HCT116 (cell line): ENCODE results near the gene NFXL1. TPM values are rescaled to one million over a fixed set of nuclear protein-coding genes. Genes with fewer than 3 reads are reported as not detected.

Experiments used
- ATAC-seq: fragments of 200-7000 bp; cut with Tn5 transposase; 2 replicates; pipeline ENCODE4 v1.9.1; 2020; ENCODE audit warnings: mild to moderate bottlenecking, moderate library complexity
- BruUV-seq: library from RNA; stranded (reverse); fragments of 400-500 nt; replicated peaks from 2 replicates; lab custom pipeline; 2021; lab: Mats Ljungman, UMichigan
- CTCF ChIA-PET: fragments of 300-600 bp; sonication (Branson Sonifier 250); formaldehyde crosslinking; loops from one replicate; lab custom pipeline; 2021; ENCODE audit warnings: antibody characterized with exemption; lab: Charles Lee
- POLR2A ChIA-PET: fragments of 300-600, 350-600 bp; sonication (Branson Sonifier 250); formaldehyde crosslinking; loops from one replicate; lab custom pipeline; 2021; ENCODE audit warnings: antibody characterized with exemption; lab: Charles Lee
- RAD21 ChIA-PET, 2 experiments: fragments of 300-600 bp; sonication (Branson Sonifier 250); formaldehyde crosslinking; loops; one replicate each; lab custom pipeline; 2023; ENCODE audit warnings: low total read pairs in 2 of 2; ENCODE audit not compliant: uncharacterized antibody in 2 of 2, unreplicated experiment in 2 of 2, low non-redundant PET in 1 of 2; lab: Charles Lee
- DNase-seq: peaks from one replicate; pipeline ENCODE4 v3.0.0-alpha.2; 2010; ENCODE audit warnings: low read depth, low spot score
- H2AFZ ChIP-seq: fragments of 200-600 bp; shearing (Covaris generic), sonication (generic); 2 replicates; pipeline ENCODE4 v1.6.1; 2017; ENCODE audit warnings: low read depth, mixed run types, mixed read lengths, antibody characterized with exemption, low read length; ENCODE audit not compliant: poor library complexity, severe bottlenecking
- H3K27ac ChIP-seq: 2 replicates; pipeline ENCODE4 v1.5.1; 2012; ENCODE audit warnings: low read depth, low read length
- H3K27me3 ChIP-seq: fragments of 200-600 bp; sonication (generic); 2 replicates; pipeline ENCODE4 v1.6.1; 2016; ENCODE audit warnings: mixed run types, low read length, mixed read lengths; ENCODE audit not compliant: insufficient read depth
- H3K36me3 ChIP-seq, 2 experiments: fragments of 200-500 bp in 1 of 2; fragments of 200-600 bp in 1 of 2; sonication (Bioruptor generic) in 1 of 2; sonication (generic) in 1 of 2; 2 replicates each; pipeline versions ENCODE4 v1.5.1 to v1.6.1; 2014 to 2016; ENCODE audit warnings: low read length in 2 of 2, inconsistent platforms in 1 of 2, mixed read lengths in 1 of 2, mixed run types in 1 of 2; ENCODE audit not compliant: insufficient read depth in 2 of 2, control insufficient read depth in 1 of 2
- H3K4me1 ChIP-seq, 2 experiments: fragments of 200-600 bp in 1 of 2; sonication (generic) in 1 of 2; 2 replicates each; pipeline versions ENCODE4 v1.5.1 to v1.6.1; 2012 to 2017; ENCODE audit warnings: low read length in 2 of 2, inconsistent platforms in 1 of 2, mild to moderate bottlenecking in 1 of 2, mixed read lengths in 1 of 2, mixed run types in 1 of 2, moderate library complexity in 1 of 2; ENCODE audit not compliant: insufficient read depth in 2 of 2, control insufficient read depth in 1 of 2
- H3K4me2 ChIP-seq: fragments of 200-600 bp; sonication (generic); 2 replicates; pipeline ENCODE4 v1.6.1; 2017; ENCODE audit warnings: mixed run types, low read length, mixed read lengths
- H3K4me3 ChIP-seq, 2 experiments: fragments of 200-600 bp in 1 of 2; sonication (generic) in 1 of 2; replicated peaks in 1 of 2; 2 replicates each; pipeline ENCODE4 v1.5.1; 2011 to 2016; ENCODE audit warnings: low read length in 2 of 2, control low read depth in 1 of 2, low read depth in 1 of 2, mild to moderate bottlenecking in 1 of 2, mixed read lengths in 1 of 2, mixed run types in 1 of 2
- H3K79me2 ChIP-seq: fragments of 200-600 bp; sonication (generic); 2 replicates; pipeline ENCODE4 v1.6.1; 2017; ENCODE audit warnings: mild to moderate bottlenecking, mixed run types, low read length, moderate library complexity, mixed read lengths; ENCODE audit not compliant: insufficient read depth
- H3K9ac ChIP-seq: fragments of 200-600 bp; sonication (generic); 2 replicates; pipeline ENCODE4 v1.6.1; 2016; ENCODE audit warnings: low read length, mixed read lengths
- H3K9me2 ChIP-seq: fragments of 200-600 bp; sonication (generic), shearing (Covaris generic); 2 replicates; pipeline ENCODE4 v1.6.1; 2017; ENCODE audit warnings: mixed run types, mild to moderate bottlenecking, moderate library complexity; ENCODE audit not compliant: insufficient read depth
- H3K9me3 ChIP-seq, 2 experiments: fragments of 200-500 bp in 1 of 2; fragments of 200-600 bp in 1 of 2; sonication (Bioruptor generic) in 1 of 2; sonication (generic) in 1 of 2; 2 replicates each; pipeline ENCODE4 v1.6.1; 2014 to 2017; ENCODE audit warnings: low read length in 2 of 2, mixed read lengths in 2 of 2, inconsistent platforms in 1 of 2, low read depth in 1 of 2, mild to moderate bottlenecking in 1 of 2, mixed run types in 1 of 2, moderate library complexity in 1 of 2; ENCODE audit not compliant: control insufficient read depth in 1 of 2, insufficient read depth in 1 of 2
- H4K20me1 ChIP-seq: fragments of 200-600 bp; sonication (generic), shearing (Covaris generic); 2 replicates; pipeline ENCODE4 v1.6.1; 2017; ENCODE audit warnings: mixed run types, mild to moderate bottlenecking, moderate library complexity; ENCODE audit not compliant: insufficient read depth
- CTCF ChIP-seq, 3 experiments: fragments of 200-600 bp in 1 of 3; sonication (generic) in 1 of 3; IDR thresholded peaks in 2 of 3; conservative IDR thresholded peaks in 1 of 3; 2 replicates each; pipeline ENCODE4 v1.5.1; 2012 to 2017; ENCODE audit warnings: low read depth in 2 of 3, low read length in 2 of 3, antibody characterized with exemption in 1 of 3, borderline replicate concordance in 1 of 3, control low read depth in 1 of 3, mild to moderate bottlenecking in 1 of 3, mixed read lengths in 1 of 3, mixed run types in 1 of 3, moderate library complexity in 1 of 3; ENCODE audit not compliant: insufficient read depth in 1 of 3
- EGR1 ChIP-seq: IDR thresholded peaks from 2 replicates; pipeline ENCODE4 v1.6.1; 2012; ENCODE audit warnings: low read depth
- EZH2 ChIP-seq: fragments of 200-600 bp; sonication (generic); IDR thresholded peaks from 2 replicates; pipeline ENCODE4 v1.6.1; 2017; ENCODE audit warnings: antibody characterized with exemption, mixed run types
- JUND ChIP-seq: IDR thresholded peaks from 2 replicates; pipeline ENCODE4 v1.6.1; 2012
- POLR2A ChIP-seq: IDR thresholded peaks from 2 replicates; pipeline ENCODE4 v1.7.0; 2011; ENCODE audit warnings: borderline replicate concordance; ENCODE audit not compliant: insufficient read depth, insufficient read length; ENCODE audit errors: extremely low read depth
- SIN3A ChIP-seq: IDR thresholded peaks from 2 replicates; pipeline ENCODE4 v1.6.1; 2012; ENCODE audit warnings: low read depth
- SRF ChIP-seq: IDR thresholded peaks from 2 replicates; pipeline ENCODE4 v1.6.1; 2012; ENCODE audit warnings: low read depth
- TCF7L2 ChIP-seq: IDR thresholded peaks from 2 replicates; pipeline ENCODE4 v1.7.0; 2011; ENCODE audit warnings: borderline replicate concordance, inconsistent platforms; ENCODE audit not compliant: insufficient read depth, insufficient read length; ENCODE audit errors: extremely low read depth
- YY1 ChIP-seq: IDR thresholded peaks from 2 replicates; pipeline ENCODE4 v1.6.1; 2011; ENCODE audit warnings: low read length, low read depth, moderate library complexity, mild to moderate bottlenecking; ENCODE audit not compliant: insufficient replicate concordance; ENCODE audit errors: extremely low read depth
- intact Hi-C: fragments of 100-400 bp; cut with micrococcal nuclease; formaldehyde crosslinking; loops from 2 replicates; pipeline ENCODE4 v1.10.0; 2022
- total RNA-seq: library from RNA; stranded (reverse); gene quantifications from one replicate; pipeline ENCODE4 v1.2.1, GENCODE V29; 2021; ENCODE audit not compliant: unreplicated experiment
- TF ChIP-seq, protein P1 (sequence below): IDR thresholded peaks from 2 replicates; pipeline ENCODE4 v1.6.1; 2012
- TF ChIP-seq, protein P2 (sequence below): IDR thresholded peaks from 2 replicates; pipeline ENCODE4 v1.6.1; 2012; ENCODE audit warnings: low read depth
- TF ChIP-seq, protein P3 (sequence below): IDR thresholded peaks from 2 replicates; pipeline ENCODE4 v1.6.1; 2012

NFXL1 gene
- total RNA-seq, 1 experiment from 2014 or later: 26.8 TPM

GRCh38 chr4:47929682-47930201 is 15.4 kb upstream of the NFXL1 start:
- POLR2A ChIA-PET: no interaction called here
- no peak for DNase-seq

More at GRCh38 chr4:47929682-47930201, 15.4 kb upstream of the NFXL1 start:
- Histone ChIP-seq H3K9ac (no peak overlapping the region), H3K36me3 (no peaks in the 10 kb centered on the region), H3K27ac (no peak overlapping the region), H3K4me3 (no peak overlapping the region), H3K79me2 (no peaks in the 10 kb centered on the region), H3K27me3 (no peaks in the 10 kb centered on the region)
- CTCF ChIA-PET: no interaction called here
- RAD21 ChIA-PET: no interaction called here
- TF ChIP-seq EGR1 (no peak), JUND (no peak), SIN3A (no peak), EZH2 (no peak), POLR2A (no peak), SRF (no peak), YY1 (no peak), TCF7L2 (no peak), CTCF (IDR thresholded peaks at IDR 0.05 in 2 of 3, conservative IDR thresholded peaks at IDR 0.05 in 1 of 3; ENCODE audit: borderline replicate concordance in 1 of 3, insufficient read depth in 1 of 3, low read depth in 2 of 3, low read length in 2 of 3) (no peak)
- TF ChIP-seq, protein P1, sequence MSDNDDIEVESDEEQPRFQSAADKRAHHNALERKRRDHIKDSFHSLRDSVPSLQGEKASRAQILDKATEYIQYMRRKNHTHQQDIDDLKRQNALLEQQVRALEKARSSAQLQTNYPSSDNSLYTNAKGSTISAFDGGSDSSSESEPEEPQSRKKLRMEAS: no peak
- TF ChIP-seq, protein P2, sequence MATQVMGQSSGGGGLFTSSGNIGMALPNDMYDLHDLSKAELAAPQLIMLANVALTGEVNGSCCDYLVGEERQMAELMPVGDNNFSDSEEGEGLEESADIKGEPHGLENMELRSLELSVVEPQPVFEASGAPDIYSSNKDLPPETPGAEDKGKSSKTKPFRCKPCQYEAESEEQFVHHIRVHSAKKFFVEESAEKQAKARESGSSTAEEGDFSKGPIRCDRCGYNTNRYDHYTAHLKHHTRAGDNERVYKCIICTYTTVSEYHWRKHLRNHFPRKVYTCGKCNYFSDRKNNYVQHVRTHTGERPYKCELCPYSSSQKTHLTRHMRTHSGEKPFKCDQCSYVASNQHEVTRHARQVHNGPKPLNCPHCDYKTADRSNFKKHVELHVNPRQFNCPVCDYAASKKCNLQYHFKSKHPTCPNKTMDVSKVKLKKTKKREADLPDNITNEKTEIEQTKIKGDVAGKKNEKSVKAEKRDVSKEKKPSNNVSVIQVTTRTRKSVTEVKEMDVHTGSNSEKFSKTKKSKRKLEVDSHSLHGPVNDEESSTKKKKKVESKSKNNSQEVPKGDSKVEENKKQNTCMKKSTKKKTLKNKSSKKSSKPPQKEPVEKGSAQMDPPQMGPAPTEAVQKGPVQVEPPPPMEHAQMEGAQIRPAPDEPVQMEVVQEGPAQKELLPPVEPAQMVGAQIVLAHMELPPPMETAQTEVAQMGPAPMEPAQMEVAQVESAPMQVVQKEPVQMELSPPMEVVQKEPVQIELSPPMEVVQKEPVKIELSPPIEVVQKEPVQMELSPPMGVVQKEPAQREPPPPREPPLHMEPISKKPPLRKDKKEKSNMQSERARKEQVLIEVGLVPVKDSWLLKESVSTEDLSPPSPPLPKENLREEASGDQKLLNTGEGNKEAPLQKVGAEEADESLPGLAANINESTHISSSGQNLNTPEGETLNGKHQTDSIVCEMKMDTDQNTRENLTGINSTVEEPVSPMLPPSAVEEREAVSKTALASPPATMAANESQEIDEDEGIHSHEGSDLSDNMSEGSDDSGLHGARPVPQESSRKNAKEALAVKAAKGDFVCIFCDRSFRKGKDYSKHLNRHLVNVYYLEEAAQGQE: no peak
- TF ChIP-seq, protein P3, sequence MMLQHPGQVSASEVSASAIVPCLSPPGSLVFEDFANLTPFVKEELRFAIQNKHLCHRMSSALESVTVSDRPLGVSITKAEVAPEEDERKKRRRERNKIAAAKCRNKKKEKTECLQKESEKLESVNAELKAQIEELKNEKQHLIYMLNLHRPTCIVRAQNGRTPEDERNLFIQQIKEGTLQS: no peak
- TF ChIP-seq, all 23 proteins: peak for 0
- no peaks in the 10 kb centered on the region for H4K20me1 ChIP-seq
- no peak overlapping the region for H3K4me2 ChIP-seq
- no TSS peak for BruUV-seq
- peaks cover 0 to 9% of the 10 kb centered on the region in 2 experiments; a peak in 2 of 4 replicates for H3K4me1 ChIP-seq
- H3K9me2 ChIP-seq: no peaks in the 10 kb centered on the region
- intact Hi-C loops: loop anchor here (5.0 kb wide), 3 partner anchors 227 to 1087 kb away; no protein-coding TSS in a partner anchor
- no peaks in the 10 kb centered on the region for H3K9me3 ChIP-seq
- no peak overlapping the region for H2AFZ ChIP-seq
- no peak for ATAC-seq
